Measurements from ENCODE around the gene SLC34A3. TPM values are rescaled to one million over a fixed set of nuclear protein-coding genes. Genes with fewer than 3 reads are reported as not detected.
"Not testable (repeated sequence)": the region's sequence is repeated elsewhere in the genome, so short reads cannot be mapped to it uniquely, and the experiment has no call there.

SLC34A3 gene
- total RNA-seq, 3 donors from 2014 or later = not detected

GRCh38 chr9:137235424-137236237, 4.9 kb downstream of the SLC34A3 start:
- H3K36me3 ChIP-seq (ENCODE audit: low read depth) = no peaks in the 10 kb centered on the region
- H3K4me3 ChIP-seq = no peak overlapping the region
- ATAC-seq (no peak), DNase-seq (peak in 1 of 3 donors; percentile 19)
- H3K9me3 ChIP-seq = no peaks in the 10 kb centered on the region
- H3K4me1 ChIP-seq (ENCODE audit: low read depth) = peaks cover 41% of the 10 kb centered on the region
- TF ChIP-seq CTCF (IDR thresholded peaks at IDR 0.05) = no peak
- intact Hi-C loops (cut with DNase I, micrococcal nuclease) = loop anchor here (5.0 kb wide), 1 partner anchor 118 kb away; no protein-coding TSS in a partner anchor

- no peaks in the 10 kb centered on the region for H3K9me3 ChIP-seq
- peaks cover 4% of the 10 kb centered on the region for H3K36me3 ChIP-seq (ENCODE audit: low read depth)
- peak; percentile 51 for ATAC-seq
- intact Hi-C loops (cut with DNase I, micrococcal nuclease) = loop anchor here (5.0 kb wide), 1 partner anchor 119 kb away; no protein-coding TSS in a partner anchor
- no peak overlapping the region for H3K4me3 ChIP-seq
- peaks cover 46% of the 10 kb centered on the region for H3K4me1 ChIP-seq (ENCODE audit: low read depth)
- DNase-seq = peak; percentile 92 to 96 (median 93)
- peak; percentile 99 for TF ChIP-seq CTCF (IDR thresholded peaks at IDR 0.05)
These were observed 5.7 kb downstream of the SLC34A3 start for GRCh38 chr9:137236238-137236935.

GRCh38 chr9:137236936-137237421, 6.3 kb downstream of the SLC34A3 start:
- Histone ChIP-seq H3K4me3 (no peak overlapping the region), H3K36me3 (ENCODE audit: low read depth) (peaks cover 4% of the 10 kb centered on the region), H3K4me1 (ENCODE audit: low read depth) (peaks cover 46% of the 10 kb centered on the region), H3K9me3 (no peaks in the 10 kb centered on the region)
- ATAC-seq (no peak), DNase-seq (peak in 1 of 3 donors; percentile 23)
- intact Hi-C loops (cut with DNase I, micrococcal nuclease) = loop anchor here (5.0 kb wide), 1 partner anchor 120 kb away; no protein-coding TSS in a partner anchor
- TF ChIP-seq CTCF (IDR thresholded peaks at IDR 0.05) = no peak

GRCh38 chr9:137237759-137238726, 7.3 kb downstream of the SLC34A3 start:
- intact Hi-C loops (cut with DNase I, micrococcal nuclease) = loop anchor here (5.0 kb wide), 1 partner anchor 121 kb away; no protein-coding TSS in a partner anchor
- no peak for TF ChIP-seq CTCF (IDR thresholded peaks at IDR 0.05)
- H3K9me3 ChIP-seq = no peaks in the 10 kb centered on the region
- H3K36me3 ChIP-seq (ENCODE audit: low read depth) = peaks cover 4% of the 10 kb centered on the region
- peak in 2 of 3 donors; percentile 72 to 81 for DNase-seq
- no peak overlapping the region for H3K4me3 ChIP-seq
- peak; percentile 42 for ATAC-seq
- H3K4me1 ChIP-seq (ENCODE audit: low read depth) = peaks cover 56% of the 10 kb centered on the region

GRCh38 chr9:137239541-137240200, 9.0 kb downstream of the SLC34A3 start:
- H3K4me3 ChIP-seq; ATAC-seq; H3K36me3 ChIP-seq (ENCODE audit: low read depth); H3K9me3 ChIP-seq: not testable (repeated sequence)
- peaks cover 57% of the 10 kb centered on the region for H3K4me1 ChIP-seq (ENCODE audit: low read depth)
- intact Hi-C loops (cut with DNase I, micrococcal nuclease) = loop anchor here (5.0 kb wide), 1 partner anchor 122 kb away; no protein-coding TSS in a partner anchor
- DNase-seq = peak in 1 of 3 donors; percentile 35
